Omental fat pad (tissue), 4 donors: ENCODE data around the gene DBN1. TPM values are rescaled to one million over a fixed set of nuclear protein-coding genes. Genes with fewer than 3 reads are reported as not detected.

Source experiments
- ATAC-seq: fragments of 150-250 bp; one replicate; pipeline ENCODE4 v1.9.1; 2016; ENCODE audit warnings: mild to moderate bottlenecking, moderate library complexity; ENCODE audit not compliant: low FRiP score
- DNase-seq: peaks from one replicate; pipeline ENCODE4 v3.0.0-alpha.2; 2019; ENCODE audit warnings: low spot score
- total RNA-seq, 4 donors: library from RNA; depleted of rRNA; stranded (reverse); fragments of >200 nt; gene quantifications; one replicate each; pipeline ENCODE4 v1.1.0, GENCODE V29; 2016
- TF ChIP-seq, protein P1 (sequence below), 3 donors: fragments of 450-650 bp; IDR thresholded peaks; one replicate each; pipeline ENCODE4 v1.5.1; 2016 to 2017; ENCODE audit warnings: antibody characterized with exemption in 3 of 3, mild to moderate bottlenecking in 3 of 3, moderate library complexity in 2 of 3

DBN1 gene
- total RNA-seq, 4 donors from 2014 or later: 33.5 to 78.5 (median 38.3) TPM

DNA sequence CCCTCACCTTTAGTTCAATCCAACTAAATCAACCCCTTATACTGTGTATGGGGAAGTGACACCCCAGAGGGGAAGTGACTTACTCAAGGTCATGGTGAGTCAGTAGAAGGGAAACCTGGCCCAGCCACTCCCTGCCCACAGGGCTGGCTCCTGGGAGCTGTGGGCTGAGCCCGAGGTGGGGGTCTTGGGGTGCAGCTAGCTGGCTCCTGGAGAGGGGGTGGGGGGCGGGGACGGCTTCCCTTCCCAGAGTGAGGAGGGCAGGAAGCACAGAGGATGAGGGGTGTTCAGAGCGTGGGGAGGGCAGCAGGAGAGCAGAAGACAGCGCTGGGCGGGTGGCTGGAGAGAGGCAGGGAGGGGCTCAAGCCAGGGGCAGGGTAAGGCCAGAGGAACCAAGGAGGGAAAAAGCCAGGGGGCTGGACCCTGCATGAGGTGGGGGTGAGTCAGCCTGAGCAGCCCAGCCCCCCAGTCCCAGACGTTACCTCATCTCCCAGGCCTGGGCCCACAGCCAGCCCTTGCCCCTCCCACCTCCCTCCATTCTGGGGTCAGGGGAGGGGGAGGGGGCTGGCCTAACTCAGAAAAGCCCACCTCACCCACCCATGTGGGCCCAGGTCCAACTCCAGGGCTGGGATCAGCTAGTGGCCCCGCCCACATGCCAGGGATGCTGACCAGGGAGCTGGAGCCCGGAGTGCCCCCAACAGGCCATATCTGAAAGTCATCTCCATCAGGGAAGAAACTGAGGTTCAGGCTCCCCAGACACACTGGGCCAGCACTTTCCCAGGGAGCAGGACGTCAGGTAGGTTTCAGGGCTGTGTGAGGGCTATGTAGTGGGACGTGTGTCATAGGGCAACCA lies 21.1 kb upstream of the DBN1 start:
- ATAC-seq: peak; percentile 21
- TF ChIP-seq, protein P1, sequence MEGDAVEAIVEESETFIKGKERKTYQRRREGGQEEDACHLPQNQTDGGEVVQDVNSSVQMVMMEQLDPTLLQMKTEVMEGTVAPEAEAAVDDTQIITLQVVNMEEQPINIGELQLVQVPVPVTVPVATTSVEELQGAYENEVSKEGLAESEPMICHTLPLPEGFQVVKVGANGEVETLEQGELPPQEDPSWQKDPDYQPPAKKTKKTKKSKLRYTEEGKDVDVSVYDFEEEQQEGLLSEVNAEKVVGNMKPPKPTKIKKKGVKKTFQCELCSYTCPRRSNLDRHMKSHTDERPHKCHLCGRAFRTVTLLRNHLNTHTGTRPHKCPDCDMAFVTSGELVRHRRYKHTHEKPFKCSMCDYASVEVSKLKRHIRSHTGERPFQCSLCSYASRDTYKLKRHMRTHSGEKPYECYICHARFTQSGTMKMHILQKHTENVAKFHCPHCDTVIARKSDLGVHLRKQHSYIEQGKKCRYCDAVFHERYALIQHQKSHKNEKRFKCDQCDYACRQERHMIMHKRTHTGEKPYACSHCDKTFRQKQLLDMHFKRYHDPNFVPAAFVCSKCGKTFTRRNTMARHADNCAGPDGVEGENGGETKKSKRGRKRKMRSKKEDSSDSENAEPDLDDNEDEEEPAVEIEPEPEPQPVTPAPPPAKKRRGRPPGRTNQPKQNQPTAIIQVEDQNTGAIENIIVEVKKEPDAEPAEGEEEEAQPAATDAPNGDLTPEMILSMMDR (IDR thresholded peaks at IDR 0.05): peak in 1 of 3 donors; percentile 3
- DNase-seq: peak; percentile 53

DNA sequence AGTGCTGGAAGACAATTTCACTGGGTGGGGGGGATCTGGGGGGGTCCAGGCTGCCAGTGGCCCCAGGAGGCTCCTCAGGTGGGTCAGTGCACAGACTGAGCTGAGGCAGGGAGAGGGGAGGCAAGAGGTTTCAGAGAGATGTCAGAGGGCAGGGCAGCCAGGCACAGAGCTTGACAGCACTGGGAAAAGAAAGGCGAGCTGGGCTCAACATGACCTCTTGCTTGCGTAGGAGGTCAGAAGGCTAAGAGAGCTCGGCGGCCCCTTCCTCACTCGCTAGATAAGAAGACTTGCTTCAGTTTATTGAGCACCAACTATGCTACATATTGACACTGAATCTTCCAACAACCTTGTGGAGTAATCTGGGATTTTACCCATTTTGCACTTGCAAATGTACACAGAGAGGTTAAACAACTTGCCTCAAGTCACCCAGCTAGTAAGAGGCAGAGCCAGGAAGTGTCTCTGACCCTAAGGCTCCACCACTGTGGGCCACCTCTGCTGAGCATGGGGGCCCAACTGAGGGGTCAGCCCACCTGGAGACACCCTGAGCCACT lies 20.4 kb upstream of the DBN1 start:
- TF ChIP-seq, protein P1 (IDR thresholded peaks at IDR 0.05): no peak
- DNase-seq (no peak), ATAC-seq (no peak)

DNA sequence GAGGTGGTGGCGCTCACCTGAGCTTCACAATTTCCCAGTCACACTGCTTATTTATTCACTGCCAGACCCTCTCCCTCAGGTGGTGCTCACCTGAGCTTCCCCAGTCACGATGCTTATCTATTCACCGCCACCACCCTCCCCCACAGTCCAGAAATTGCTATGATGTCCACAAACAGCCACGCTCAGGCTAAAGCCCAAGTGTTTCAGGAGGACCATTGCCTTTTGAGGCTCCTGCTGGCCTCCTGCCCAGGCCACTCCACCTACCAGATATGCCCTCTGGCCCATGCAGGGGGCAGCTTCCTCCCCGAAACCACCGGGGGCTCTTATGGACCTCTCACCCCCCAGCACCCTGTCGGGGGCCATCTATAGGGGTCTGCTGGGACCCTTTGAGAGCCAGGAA lies 19.4 kb upstream of the DBN1 start:
- TF ChIP-seq, protein P1 (IDR thresholded peaks at IDR 0.05): no peak
- ATAC-seq (no peak), DNase-seq (no peak)

DNA sequence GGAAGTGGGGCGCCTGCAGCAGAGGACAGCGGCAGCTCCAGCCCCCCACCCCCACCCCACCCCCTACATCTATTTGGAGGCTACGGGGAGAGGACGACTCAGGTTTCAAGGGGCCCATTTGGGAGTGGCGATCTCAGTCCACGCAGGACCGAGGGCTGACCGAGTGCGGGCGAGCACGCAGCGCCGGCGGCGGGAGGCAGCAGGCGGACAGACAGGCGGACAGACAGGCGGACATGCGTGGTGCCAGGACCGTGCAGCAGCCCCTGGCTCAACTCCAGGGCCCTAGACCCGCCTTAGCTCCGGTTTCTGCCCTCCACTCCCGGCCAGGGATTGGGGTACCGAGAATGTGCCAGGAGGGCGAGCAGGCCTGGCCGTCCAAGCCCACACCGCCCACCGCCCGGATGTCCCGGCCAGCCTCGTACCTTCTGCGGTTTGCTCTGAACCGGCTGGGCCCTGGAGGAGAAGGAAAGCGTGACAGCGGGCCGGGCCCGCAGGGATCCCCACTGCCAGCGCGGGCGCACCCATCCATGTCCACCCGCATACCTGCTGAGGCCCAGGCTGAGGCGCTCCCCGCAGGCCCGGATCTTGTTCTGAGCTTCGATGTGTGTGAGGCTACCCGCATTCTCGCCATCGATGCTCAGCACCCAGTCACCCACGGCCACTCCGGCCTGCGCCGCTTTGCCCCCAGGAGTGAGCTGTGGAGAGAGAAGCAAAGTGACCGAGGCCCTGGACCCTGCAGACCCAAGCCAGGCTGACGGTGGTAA lies 18.7 kb upstream of the DBN1 start:
- DNase-seq (no peak), ATAC-seq (no peak)
- TF ChIP-seq, protein P1 (IDR thresholded peaks at IDR 0.05): no peak

DNA sequence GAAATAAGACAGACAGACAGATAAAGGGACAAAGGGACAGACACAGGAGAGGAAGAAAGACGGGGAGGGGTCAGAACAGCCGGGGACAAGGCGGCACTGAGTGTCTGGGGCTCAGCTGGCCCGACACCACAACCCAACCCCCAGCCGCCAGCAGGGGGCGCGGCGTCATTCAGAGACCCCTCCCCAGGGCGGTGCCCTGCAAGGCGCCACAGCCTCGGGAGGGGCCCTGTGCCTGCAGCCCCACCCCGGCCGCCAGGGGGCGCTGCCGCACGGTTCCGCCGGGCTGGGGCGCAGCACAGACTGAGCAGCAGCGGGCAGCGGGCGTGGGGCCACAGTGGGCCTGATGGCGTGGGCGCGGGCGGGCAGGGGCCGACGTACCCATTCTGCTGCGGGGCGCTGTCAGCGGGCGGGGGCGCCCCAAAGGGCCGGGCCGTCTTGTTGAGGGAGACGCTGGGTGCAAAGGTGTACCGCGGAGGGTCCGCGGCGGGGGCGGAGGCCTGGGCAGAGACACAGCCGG lies 18.1 kb upstream of the DBN1 start:
- TF ChIP-seq, protein P1 (IDR thresholded peaks at IDR 0.05): no peak
- ATAC-seq: no peak
- DNase-seq: no peak

DNA sequence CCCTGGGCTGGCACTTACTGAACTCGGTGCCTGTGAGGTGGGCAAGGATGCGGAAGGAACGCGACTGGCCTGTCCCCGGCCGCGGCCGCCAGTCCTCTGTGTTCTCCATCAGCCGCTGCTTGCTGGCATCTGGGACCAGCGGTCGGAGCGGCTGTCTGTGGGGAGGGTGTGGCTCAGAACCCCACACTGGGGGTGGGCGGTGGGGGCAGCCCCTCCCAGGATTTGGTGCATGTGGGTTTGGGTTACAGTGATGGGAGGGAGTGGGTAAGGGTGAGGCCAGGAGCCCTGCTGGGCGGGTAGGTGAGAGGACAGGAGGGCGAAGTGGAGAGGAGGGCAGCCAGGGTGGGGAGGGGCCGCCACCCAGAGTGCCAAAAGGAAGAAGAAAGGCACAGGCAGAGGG lies 17.6 kb upstream of the DBN1 start:
- TF ChIP-seq, protein P1 (IDR thresholded peaks at IDR 0.05): no peak
- DNase-seq (no peak), ATAC-seq (no peak)
